Activated CD8-positive, alpha-beta memory T cell treated with anti-CD3 and anti-CD28 coated beads, Interleukin-2, amount 50 U/mL, for 48 hours (primary cell): Measurements from ENCODE around the gene FAM13A.
A peak's percentile ranks its signal among the peaks of the same experiment; 100 is the strongest.

Experiments
- DNase-seq: peaks from one replicate; pipeline ENCODE4 v3.0.0-alpha.2; 2020

Gene FAM13A

DNA sequence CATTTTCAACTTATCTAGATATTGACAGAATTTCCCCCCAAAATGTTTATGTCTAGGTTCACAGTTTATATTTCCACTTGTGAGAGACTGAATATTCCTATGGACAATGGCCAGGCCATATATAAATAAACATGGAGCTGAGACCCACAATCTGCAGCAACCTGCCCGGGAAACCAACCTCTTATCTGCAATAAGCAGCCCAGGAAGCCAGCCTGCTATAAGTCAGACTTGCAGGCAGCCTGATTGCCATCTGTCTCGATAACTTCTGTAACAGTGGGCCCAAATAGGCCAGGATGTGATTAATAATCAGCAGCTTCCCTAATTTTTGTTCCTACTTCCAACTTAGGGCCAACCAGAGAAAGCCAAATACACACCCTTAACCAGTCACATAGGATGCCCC lies 354.2 kb downstream of the FAM13A start:
- no peak for DNase-seq

DNA sequence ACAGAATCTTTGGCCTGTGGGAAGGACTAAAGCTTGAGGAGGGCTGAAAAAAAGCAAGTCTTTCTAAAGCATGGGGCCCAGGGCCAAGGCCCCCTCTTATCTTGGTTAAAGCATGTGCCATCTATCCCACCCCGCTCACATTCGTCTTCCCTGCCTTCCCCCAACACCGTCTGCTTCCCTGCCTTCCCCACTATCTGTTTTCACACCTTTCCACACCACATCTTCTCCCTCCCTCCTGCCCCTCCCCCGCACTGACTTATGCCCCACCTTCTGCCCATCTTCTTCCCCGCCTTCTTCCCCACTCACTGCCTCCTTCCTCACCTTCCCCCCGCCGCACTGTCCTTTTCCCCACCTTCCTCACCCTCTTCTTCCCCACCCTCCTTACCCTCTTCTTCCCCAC lies 358.5 kb downstream of the FAM13A start:
- DNase-seq, result no peak

GRCh38 chr4:88697588-88698329 lies 359.2 kb downstream of the FAM13A start, which contains the start of gene NAP1L5:
NAP1L5 (minus strand) TSS chr4:88697829; CDS start chr4:88697754, 75 bp downstream.
- peak; percentile 74 for DNase-seq

- no peak for DNase-seq
Observed at GRCh38 chr4:88697141-88697540, 359.8 kb downstream of the FAM13A start.

- DNase-seq, result no peak
Observed at GRCh38 chr4:88696630-88697029, 360.4 kb downstream of the FAM13A start.

DNA sequence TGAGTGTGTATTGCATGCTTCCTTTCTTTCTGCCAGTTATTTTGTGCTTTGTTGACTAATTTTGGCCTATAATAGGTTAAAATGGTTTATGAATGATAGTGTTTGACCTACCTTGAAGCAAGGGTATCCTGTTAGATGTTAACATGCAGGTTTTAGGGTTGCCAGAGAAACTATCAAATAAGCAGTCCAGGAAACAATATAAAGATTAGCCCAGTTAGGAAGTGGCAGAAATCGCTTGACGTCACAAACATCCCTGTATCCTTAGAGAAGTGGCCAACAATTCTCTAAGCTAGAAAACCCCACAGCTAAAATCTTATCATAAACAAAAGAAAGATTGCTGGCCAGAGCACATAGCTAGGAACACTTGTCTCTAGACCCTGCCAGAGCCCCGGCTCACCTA lies 363.2 kb downstream of the FAM13A start:
- no peak for DNase-seq

DNA sequence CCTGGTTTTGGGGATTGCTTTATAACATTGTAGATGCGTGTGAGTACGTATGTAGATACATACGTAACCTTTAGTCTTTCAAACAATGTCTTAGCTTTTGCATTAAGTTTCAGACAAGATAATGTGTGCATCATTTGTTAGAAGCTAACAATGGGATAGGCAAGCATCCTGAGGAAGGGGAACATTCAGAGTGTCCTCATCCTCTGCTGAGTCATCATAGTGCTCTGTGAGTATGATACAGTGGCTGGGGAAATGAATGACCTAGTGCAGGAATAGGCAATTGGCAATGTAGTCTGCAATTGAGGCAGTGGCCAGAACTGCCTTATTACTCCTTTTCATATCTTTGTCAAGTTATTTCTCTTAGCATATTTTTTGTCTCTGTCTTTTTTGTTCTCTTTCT lies 366.6 kb downstream of the FAM13A start:
- DNase-seq, result no peak

DNA sequence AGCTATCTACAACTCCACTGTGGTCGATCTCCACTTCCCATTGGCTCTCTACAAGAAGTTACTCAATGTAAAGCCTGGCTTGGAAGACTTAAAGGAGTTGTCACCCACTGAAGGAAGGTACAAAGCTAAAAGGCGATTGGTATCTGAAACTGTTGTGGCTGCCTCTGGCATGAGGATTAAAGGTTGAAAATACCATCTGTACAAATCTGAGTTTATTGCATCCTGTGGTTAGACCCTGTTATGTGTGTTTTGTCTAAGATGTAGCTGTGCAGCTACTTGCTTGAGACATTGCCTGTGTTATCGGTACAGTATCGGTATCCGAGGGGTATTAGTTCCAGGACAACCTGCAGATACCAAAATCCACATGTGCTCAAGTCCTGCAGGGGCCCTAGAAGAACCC lies 375.8 kb downstream of the FAM13A start:
- no peak for DNase-seq
